ENCODE results near the gene EEFSEC.

EEFSEC gene

DNA sequence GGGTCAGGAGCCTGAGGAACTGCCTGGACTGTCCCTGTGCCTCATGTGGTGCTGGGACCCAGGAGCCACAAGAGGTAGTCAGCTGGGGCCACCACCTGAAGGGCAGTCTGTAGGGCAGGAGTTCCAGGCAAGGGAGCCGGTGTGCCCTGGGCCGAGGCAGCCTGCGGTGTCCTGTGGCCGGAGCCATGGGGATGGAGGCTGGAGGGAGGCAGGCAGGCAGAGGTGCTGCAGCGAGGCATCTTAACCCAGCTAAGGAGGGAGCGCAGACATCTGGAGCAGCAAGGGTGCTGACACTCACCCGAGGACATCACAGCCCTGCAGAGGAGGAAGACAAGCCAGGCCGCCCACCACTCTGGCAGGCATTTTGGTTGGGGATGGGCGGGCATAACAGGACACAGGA, 235.7 kb downstream of the EEFSEC start:
- no peaks in the 10 kb centered on the region for H3K4me1 ChIP-seq (ENCODE audit: control insufficient read depth, low read depth, low read length)
- no peak overlapping the region for H3K9ac ChIP-seq (ENCODE audit: low read length)
- no peak overlapping the region for H3K27ac ChIP-seq (ENCODE audit: low read length)
- H3K36me3 ChIP-seq (ENCODE audit: control insufficient read depth, low read depth, low read length), result no peaks in the 10 kb centered on the region
- H3K27me3 ChIP-seq (ENCODE audit: control insufficient read depth, insufficient read depth, low read length), result no peaks in the 10 kb centered on the region
- H3K4me3 ChIP-seq (ENCODE audit: low read length), result no peak overlapping the region
- no peaks in the 10 kb centered on the region for H3K9me3 ChIP-seq (ENCODE audit: control insufficient read depth, low read depth, low read length)

DNA sequence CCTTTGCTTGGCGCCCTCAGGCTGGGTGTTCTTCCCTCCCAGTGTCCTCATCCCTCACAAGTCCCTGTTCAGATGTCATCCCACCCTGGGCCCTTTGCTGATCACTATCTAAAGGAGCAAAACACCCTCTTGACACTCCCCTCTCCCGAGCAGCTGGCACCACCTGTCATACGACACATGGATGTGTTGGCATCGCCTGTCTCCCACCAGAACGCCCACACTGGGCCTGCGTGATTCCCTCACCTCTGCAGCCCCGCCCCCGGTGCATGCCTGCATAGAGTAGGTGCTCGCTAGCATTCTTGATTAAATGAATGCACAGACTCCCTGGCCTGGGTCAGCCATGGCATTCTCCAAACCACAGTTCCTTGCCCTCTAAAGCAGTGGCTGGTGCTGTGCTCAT, 237.6 kb downstream of the EEFSEC start:
- Histone ChIP-seq H3K36me3 (ENCODE audit: control insufficient read depth, low read depth, low read length) (no peaks in the 10 kb centered on the region), H3K4me3 (ENCODE audit: low read length) (no peak overlapping the region), H3K4me1 (ENCODE audit: control insufficient read depth, low read depth, low read length) (no peaks in the 10 kb centered on the region), H3K9ac (ENCODE audit: low read length) (no peak overlapping the region), H3K27me3 (ENCODE audit: control insufficient read depth, insufficient read depth, low read length) (no peaks in the 10 kb centered on the region), H3K27ac (ENCODE audit: low read length) (no peak overlapping the region), H3K9me3 (ENCODE audit: control insufficient read depth, low read depth, low read length) (no peaks in the 10 kb centered on the region)

DNA sequence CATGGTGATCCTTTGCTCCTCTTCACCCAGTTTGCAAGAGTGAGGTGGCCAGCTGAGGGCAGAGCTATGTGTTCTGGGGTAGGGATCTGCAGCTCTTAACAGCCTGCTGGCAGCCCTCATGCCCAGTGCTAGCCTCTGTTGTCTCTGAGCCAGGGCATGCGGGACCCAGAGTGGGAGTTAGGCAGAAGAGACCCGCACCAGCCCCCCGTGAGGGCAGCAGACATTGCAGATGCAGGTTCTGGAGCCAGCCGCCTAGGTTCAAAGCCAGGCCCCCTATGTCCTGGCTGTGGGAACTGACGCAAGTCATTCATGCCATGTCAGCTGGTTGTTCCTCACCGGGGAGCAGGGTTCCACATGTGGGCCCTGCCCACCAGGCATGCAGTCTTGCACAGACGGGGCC, 238.7 kb downstream of the EEFSEC start:
- no peaks in the 10 kb centered on the region for H3K4me1 ChIP-seq (ENCODE audit: control insufficient read depth, low read depth, low read length)
- no peaks in the 10 kb centered on the region for H3K9me3 ChIP-seq (ENCODE audit: control insufficient read depth, low read depth, low read length)
- no peak overlapping the region for H3K9ac ChIP-seq (ENCODE audit: low read length)
- no peak overlapping the region for H3K4me3 ChIP-seq (ENCODE audit: low read length)
- no peaks in the 10 kb centered on the region for H3K36me3 ChIP-seq (ENCODE audit: control insufficient read depth, low read depth, low read length)
- H3K27ac ChIP-seq (ENCODE audit: low read length), result no peak overlapping the region
- no peaks in the 10 kb centered on the region for H3K27me3 ChIP-seq (ENCODE audit: control insufficient read depth, insufficient read depth, low read length)

DNA sequence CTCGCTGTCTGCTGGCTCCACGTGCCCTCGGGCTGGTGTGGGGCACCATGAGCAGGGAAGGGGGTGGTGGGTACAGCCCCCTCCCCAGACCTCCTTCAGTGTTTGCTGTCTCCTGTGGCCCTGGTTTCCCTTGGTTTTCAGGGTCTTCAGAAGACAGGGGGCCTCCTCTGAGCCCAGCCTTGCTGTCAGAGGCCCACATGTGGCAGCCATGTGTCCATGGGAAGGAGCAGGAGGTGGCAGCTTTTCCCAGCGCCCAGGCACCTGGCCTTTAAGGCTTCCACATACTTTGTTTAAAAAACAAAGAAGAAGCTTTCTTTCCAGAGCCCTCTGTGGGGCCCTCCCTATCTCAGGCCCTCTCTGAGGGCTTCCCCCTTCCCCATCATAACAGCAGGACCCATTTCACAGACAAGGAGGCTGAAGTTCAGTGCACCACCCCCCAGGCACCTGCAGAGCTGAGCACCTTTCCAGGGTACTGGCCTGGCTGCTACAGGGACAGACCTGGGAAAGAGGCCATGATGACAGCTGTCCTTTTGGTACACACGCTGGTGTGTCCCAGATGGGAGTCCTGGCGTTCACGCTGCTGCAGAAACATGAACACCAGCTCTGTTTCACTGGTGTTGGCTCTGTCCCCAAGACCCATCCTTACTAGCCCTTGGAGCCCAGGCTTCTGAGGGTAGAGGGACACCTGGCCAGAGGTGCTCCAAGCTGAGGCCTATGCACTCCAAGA, 239.7 kb downstream of the EEFSEC start:
- H3K36me3 ChIP-seq (ENCODE audit: control insufficient read depth, low read depth, low read length), result no peaks in the 10 kb centered on the region
- H3K9ac ChIP-seq (ENCODE audit: low read length), result no peak overlapping the region
- H3K27ac ChIP-seq (ENCODE audit: low read length), result no peak overlapping the region
- no peak overlapping the region for H3K4me3 ChIP-seq (ENCODE audit: low read length)
- H3K27me3 ChIP-seq (ENCODE audit: control insufficient read depth, insufficient read depth, low read length), result no peaks in the 10 kb centered on the region
- H3K9me3 ChIP-seq (ENCODE audit: control insufficient read depth, low read depth, low read length), result no peaks in the 10 kb centered on the region
- no peaks in the 10 kb centered on the region for H3K4me1 ChIP-seq (ENCODE audit: control insufficient read depth, low read depth, low read length)

DNA sequence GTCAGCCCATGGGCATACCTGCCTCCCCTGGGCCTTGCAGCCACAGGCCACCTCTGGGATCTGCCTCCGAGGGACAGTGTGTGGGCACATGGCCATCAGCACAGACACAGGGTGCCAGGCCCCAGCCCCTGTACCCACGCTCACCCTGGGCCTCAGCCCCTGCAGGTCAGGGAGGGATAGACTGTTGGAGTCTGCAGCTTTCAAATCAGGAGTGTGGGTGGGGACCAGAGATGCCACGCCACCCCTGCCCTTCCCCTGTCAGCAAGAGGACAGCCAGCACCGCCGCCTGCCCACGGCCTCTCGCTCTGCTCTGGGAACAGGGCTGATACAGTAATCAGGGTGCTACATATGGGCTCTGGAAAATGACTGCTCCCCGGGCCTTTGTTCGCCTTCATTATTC, 240.8 kb downstream of the EEFSEC start:
- Histone ChIP-seq H3K4me1 (ENCODE audit: control insufficient read depth, low read depth, low read length) (no peaks in the 10 kb centered on the region), H3K36me3 (ENCODE audit: control insufficient read depth, low read depth, low read length) (no peaks in the 10 kb centered on the region), H3K9me3 (ENCODE audit: control insufficient read depth, low read depth, low read length) (no peaks in the 10 kb centered on the region), H3K27me3 (ENCODE audit: control insufficient read depth, insufficient read depth, low read length) (no peaks in the 10 kb centered on the region), H3K27ac (ENCODE audit: low read length) (no peak overlapping the region), H3K9ac (ENCODE audit: low read length) (no peak overlapping the region), H3K4me3 (ENCODE audit: low read length) (no peak overlapping the region)

DNA sequence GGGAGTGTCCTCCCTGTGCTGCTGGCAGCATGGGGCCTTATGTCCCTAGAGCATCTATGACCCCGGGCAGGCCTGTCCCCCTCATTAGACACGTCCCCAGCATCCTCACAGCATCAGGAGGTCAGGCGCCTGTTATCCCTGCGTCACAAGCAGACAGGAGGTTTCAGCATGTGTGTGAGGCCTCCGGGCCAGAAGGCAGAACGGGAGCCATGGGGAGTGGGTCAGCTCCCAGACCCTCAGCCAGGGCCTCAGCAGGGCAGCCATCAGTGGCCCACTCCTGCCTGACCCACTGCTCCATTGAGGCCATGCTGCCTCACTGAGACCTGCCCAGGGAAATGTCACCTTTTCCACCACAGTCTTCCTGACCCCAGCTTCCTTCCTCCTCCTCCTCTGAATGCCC, 241.8 kb downstream of the EEFSEC start:
- H3K4me3 ChIP-seq (ENCODE audit: low read length), result no peak overlapping the region
- no peaks in the 10 kb centered on the region for H3K27me3 ChIP-seq (ENCODE audit: control insufficient read depth, insufficient read depth, low read length)
- H3K9ac ChIP-seq (ENCODE audit: low read length), result no peak overlapping the region
- no peak overlapping the region for H3K27ac ChIP-seq (ENCODE audit: low read length)
- no peaks in the 10 kb centered on the region for H3K36me3 ChIP-seq (ENCODE audit: control insufficient read depth, low read depth, low read length)
- peaks cover 4% of the 10 kb centered on the region for H3K4me1 ChIP-seq (ENCODE audit: control insufficient read depth, low read depth, low read length)
- no peaks in the 10 kb centered on the region for H3K9me3 ChIP-seq (ENCODE audit: control insufficient read depth, low read depth, low read length)

DNA sequence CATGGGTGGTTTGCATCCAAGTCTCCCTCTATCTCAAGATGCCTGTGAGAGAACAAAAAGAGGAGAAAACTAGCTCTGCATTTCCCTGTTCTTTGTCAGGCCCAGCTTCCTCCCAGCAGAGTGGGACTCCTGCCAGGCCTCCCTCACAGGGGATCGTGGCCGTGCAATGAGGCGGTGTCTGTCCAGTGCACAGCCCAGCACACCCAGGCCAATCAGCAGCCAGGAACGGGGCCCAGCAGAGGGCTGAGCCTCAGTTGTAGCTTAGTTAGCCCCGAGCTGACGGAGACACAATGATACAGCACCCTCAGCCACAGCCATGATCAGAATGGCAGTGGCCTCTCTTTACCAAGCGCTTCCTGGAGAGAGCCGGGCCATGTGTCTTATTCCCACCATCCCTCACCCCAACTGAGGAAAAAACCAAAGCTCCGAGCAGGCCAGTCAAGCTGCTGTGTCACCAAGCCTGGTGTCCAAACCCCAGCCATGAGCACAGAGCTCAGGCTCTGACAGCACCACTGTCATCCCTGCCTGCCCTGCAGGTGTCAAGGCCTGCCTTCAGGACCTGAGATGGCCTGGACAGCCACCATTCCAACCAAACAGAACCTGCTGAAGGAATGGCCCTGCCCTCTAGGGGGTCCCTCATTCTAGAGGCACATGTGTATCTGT, 242.3 kb downstream of the EEFSEC start:
- Histone ChIP-seq H3K4me1 (ENCODE audit: control insufficient read depth, low read depth, low read length) (peaks cover 4% of the 10 kb centered on the region), H3K4me3 (ENCODE audit: low read length) (no peak overlapping the region), H3K9ac (ENCODE audit: low read length) (no peak overlapping the region), H3K27ac (ENCODE audit: low read length) (no peak overlapping the region), H3K36me3 (ENCODE audit: control insufficient read depth, low read depth, low read length) (no peaks in the 10 kb centered on the region), H3K27me3 (ENCODE audit: control insufficient read depth, insufficient read depth, low read length) (no peaks in the 10 kb centered on the region), H3K9me3 (ENCODE audit: control insufficient read depth, low read depth, low read length) (no peaks in the 10 kb centered on the region)

DNA sequence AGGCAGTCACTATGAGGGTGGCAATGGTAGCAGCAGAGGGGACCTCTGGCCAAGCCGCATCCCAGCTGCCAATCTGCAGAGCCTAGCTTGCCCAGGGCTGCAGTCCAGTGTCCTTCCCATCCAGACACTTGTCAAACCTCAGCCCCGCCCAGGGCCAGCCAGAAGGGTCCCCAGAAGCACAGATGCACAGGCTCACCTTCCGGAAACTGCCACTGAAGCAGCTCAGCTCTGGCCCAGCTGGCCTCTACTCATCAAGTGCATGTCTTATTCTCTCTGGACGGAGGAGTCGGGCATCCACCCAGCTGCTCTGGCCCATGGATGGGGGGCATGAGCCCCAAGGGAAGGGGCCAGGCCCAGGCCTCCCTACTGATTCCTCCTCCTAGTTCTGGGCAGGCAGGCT, 244.2 kb downstream of the EEFSEC start:
- Histone ChIP-seq H3K27me3 (ENCODE audit: control insufficient read depth, insufficient read depth, low read length) (no peaks in the 10 kb centered on the region), H3K4me3 (ENCODE audit: low read length) (no peak overlapping the region), H3K9ac (ENCODE audit: low read length) (no peak overlapping the region), H3K4me1 (ENCODE audit: control insufficient read depth, low read depth, low read length) (peaks cover 4% of the 10 kb centered on the region), H3K9me3 (ENCODE audit: control insufficient read depth, low read depth, low read length) (no peaks in the 10 kb centered on the region), H3K36me3 (ENCODE audit: control insufficient read depth, low read depth, low read length) (no peaks in the 10 kb centered on the region), H3K27ac (ENCODE audit: low read length) (no peak overlapping the region)

DNA sequence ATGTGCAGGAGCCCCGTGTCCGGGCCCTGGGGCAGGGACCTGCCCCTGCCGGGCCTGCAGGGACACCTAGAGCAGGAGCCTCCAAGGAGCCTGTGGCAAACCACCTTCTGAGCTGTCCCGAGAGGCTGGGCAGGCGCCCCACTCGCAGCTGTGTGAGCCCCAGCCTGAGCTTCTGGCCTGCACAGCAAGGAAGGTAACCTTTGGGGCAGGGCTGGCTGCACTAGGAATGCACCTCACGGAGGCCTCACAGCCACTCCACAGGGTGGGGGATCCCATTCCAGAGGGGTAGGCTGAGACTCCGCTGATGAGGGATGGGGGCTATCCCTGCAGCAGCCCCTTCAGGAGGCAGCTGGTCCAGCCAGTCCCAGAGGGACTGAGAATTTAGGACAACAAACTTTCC, 245.3 kb downstream of the EEFSEC start:
- no peaks in the 10 kb centered on the region for H3K9me3 ChIP-seq (ENCODE audit: control insufficient read depth, low read depth, low read length)
- H3K4me3 ChIP-seq (ENCODE audit: low read length), result no peak overlapping the region
- no peaks in the 10 kb centered on the region for H3K36me3 ChIP-seq (ENCODE audit: control insufficient read depth, low read depth, low read length)
- no peak overlapping the region for H3K27ac ChIP-seq (ENCODE audit: low read length)
- no peaks in the 10 kb centered on the region for H3K27me3 ChIP-seq (ENCODE audit: control insufficient read depth, insufficient read depth, low read length)
- peaks cover 4% of the 10 kb centered on the region for H3K4me1 ChIP-seq (ENCODE audit: control insufficient read depth, low read depth, low read length)
- no peak overlapping the region for H3K9ac ChIP-seq (ENCODE audit: low read length)

DNA sequence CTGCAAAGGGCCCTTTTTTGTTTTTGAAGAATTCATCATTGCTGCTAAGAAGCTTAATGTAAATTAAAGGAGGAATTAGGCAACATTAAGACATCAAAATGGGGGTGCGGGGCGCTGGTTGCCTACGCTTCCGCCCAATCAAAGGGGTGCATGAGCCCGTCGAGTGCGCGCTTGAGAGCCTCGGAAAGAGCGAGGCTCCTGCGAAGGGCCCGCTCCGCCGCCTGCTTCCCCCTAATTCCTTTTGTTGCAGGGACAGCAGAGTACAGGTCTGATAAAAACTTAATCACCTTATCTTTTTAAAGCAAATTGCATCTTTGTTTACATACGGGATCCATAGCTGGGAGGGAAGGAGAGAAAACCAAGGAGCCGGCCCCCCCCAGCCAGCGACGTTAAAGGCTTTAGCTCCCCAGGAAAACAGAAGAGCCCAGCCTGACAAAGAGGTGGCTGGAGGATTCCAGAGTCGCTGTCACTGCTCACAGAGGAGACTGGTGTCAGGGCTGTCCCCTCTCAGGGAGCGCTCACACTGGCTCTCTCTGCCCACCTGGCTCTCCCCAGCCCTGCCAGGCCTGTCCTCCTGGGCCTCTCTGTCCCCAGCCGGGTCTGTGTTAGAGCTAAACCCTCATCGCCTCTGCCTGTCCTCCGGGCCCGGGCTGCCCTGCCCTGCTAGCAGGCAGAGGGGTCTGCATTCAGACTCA, 246.1 kb downstream of the EEFSEC start:
- peaks cover 4% of the 10 kb centered on the region for H3K4me1 ChIP-seq (ENCODE audit: control insufficient read depth, low read depth, low read length)
- H3K27me3 ChIP-seq (ENCODE audit: control insufficient read depth, insufficient read depth, low read length), result no peaks in the 10 kb centered on the region
- H3K4me3 ChIP-seq (ENCODE audit: low read length), result no peak overlapping the region
- no peak overlapping the region for H3K27ac ChIP-seq (ENCODE audit: low read length)
- no peaks in the 10 kb centered on the region for H3K36me3 ChIP-seq (ENCODE audit: control insufficient read depth, low read depth, low read length)
- no peaks in the 10 kb centered on the region for H3K9me3 ChIP-seq (ENCODE audit: control insufficient read depth, low read depth, low read length)
- H3K9ac ChIP-seq (ENCODE audit: low read length), result no peak overlapping the region

DNA sequence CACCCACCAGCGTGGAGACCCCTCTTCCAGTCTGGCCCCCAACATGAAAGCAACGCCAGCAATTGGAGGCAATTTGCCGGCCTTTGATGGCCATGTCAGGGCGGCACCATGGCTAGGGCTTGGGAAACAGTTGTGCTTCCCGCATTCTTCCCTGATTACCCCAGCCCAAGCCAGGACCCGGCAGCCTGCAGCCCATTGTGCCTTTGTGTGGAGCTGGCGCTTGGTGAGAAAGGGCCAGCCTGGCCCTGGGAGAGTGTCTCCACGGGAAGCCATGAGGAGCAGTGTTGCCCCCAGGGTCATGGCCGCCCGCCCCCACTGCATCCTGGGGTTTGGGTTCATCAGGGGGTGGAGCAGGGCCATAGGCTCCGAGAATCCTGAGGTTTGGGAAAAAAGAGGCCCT, 247.4 kb downstream of the EEFSEC start:
- no peaks in the 10 kb centered on the region for H3K9me3 ChIP-seq (ENCODE audit: control insufficient read depth, low read depth, low read length)
- no peak overlapping the region for H3K9ac ChIP-seq (ENCODE audit: low read length)
- H3K27me3 ChIP-seq (ENCODE audit: control insufficient read depth, insufficient read depth, low read length), result no peaks in the 10 kb centered on the region
- H3K4me1 ChIP-seq (ENCODE audit: control insufficient read depth, low read depth, low read length), result peaks cover 4% of the 10 kb centered on the region
- no peak overlapping the region for H3K27ac ChIP-seq (ENCODE audit: low read length)
- H3K36me3 ChIP-seq (ENCODE audit: control insufficient read depth, low read depth, low read length), result no peaks in the 10 kb centered on the region
- no peak overlapping the region for H3K4me3 ChIP-seq (ENCODE audit: low read length)

DNA sequence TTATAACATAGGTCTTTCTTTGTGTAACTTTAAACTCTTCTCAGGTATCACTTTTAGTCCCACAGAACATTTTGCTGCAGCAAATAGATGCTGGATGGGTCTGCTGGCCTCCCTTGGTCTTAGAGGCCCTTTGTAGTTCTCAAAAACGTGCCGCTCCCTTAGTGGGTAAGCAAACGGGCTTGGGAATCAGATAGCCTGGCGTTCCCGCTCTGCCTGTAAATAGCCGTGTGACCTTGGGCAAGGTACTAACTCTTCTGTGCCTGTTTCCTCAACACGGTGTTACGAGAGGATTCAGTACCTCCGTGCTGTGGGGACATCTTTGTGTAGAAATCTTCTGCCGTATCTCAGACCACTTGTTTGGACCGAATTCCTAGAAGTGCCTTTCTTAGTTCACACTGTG, 249.0 kb downstream of the EEFSEC start:
- peaks cover 4% of the 10 kb centered on the region for H3K4me1 ChIP-seq (ENCODE audit: control insufficient read depth, low read depth, low read length)
- H3K9me3 ChIP-seq (ENCODE audit: control insufficient read depth, low read depth, low read length), result no peaks in the 10 kb centered on the region
- H3K36me3 ChIP-seq (ENCODE audit: control insufficient read depth, low read depth, low read length), result no peaks in the 10 kb centered on the region
- no peak overlapping the region for H3K4me3 ChIP-seq (ENCODE audit: low read length)
- H3K27ac ChIP-seq (ENCODE audit: low read length), result no peak overlapping the region
- H3K27me3 ChIP-seq (ENCODE audit: control insufficient read depth, insufficient read depth, low read length), result no peaks in the 10 kb centered on the region
- H3K9ac ChIP-seq (ENCODE audit: low read length), result no peak overlapping the region

Measured in iPS-18a (cell line).